HG03196 (cell line): Measurements from ENCODE around the gene STAM2.

ENCODE experiments used
- ATAC-seq: cut with Tn5 transposase; IDR thresholded peaks from one replicate; pipeline ENCODE4 v1.9.1; 2021; ENCODE audit not compliant: unreplicated experiment

Gene STAM2

GRCh38 chr2:152075461-152076050, 100.0 kb downstream of the STAM2 start:
- ATAC-seq, result no peak

DNA sequence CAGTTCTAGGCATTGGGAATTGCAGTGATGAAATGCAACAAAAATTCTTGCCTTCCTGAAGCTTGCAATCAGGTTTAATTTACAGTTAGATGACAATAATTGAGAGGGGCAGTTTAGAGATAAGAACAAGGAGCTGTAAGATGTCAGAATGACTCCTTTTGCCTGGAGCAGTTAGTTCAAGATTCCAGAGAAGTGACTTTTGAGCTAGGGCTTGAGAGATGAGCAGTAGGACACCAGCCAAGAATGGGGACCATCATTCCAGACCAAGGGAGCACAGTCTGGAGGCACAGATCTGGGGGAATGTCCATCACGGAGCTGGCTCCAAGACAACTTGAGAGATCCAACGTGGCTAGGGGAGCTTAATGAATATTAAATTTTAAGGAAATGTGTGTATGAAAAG, 103.6 kb downstream of the STAM2 start:
- no peak for ATAC-seq

DNA sequence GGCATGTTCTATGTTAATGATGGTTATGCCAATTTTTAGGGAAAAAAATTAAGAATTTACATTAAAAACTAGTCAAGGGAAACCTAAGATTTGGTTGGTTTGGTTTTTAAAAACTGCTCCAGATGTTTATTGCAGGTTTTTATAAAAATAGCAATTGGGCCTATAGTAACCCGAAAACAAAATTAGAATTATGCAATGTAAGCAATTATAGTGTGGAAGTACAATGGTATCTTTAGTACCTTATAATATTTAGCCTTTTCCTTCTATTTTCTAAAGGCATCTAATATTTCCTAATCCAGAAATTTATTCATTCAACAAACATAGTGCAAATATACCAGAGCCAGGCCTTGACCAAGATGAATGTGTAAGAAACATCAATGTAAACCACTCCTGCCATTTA, 104.0 kb downstream of the STAM2 start:
- ATAC-seq, result no peak

- no peak for ATAC-seq
These were observed 104.5 kb downstream of the STAM2 start for GRCh38 chr2:152071092-152071491.

- ATAC-seq, result no peak
These were observed 107.3 kb downstream of the STAM2 start for GRCh38 chr2:152068226-152068625.

- no peak for ATAC-seq
These were observed 107.7 kb downstream of the STAM2 start for GRCh38 chr2:152067823-152068222.
